HEK293 (cell line): ENCODE measurements around the gene SETD9.

Source experiments
- CTCF ChIA-PET: fragments of 350-600 bp; formaldehyde crosslinking; extraction: SDS; loops from one replicate; lab custom pipeline; 2021; ENCODE audit warnings: antibody characterized with exemption; lab: Yijun Ruan, JAX
- POLR2A ChIA-PET: fragments of 300-600 bp; formaldehyde crosslinking; extraction: SDS; loops from one replicate; lab custom pipeline; 2020; ENCODE audit warnings: antibody characterized with exemption, inconsistent platforms; lab: Yijun Ruan, JAX
- H3K27ac ChIP-seq: fragments of 200-500 bp; sonication (Bioruptor generic); 2 replicates; pipeline ENCODE4 v1.5.1; 2014; ENCODE audit warnings: low read depth, low read length, control low read depth, inconsistent platforms; ENCODE audit errors: extremely low read depth
- H3K36me3 ChIP-seq, 2 experiments: fragments of 200-500 bp in 1 of 2; sonication (Bioruptor generic) in 1 of 2; 1 replicate in 1 of 2; 2 replicates in 1 of 2; pipeline ENCODE4 v1.5.1; 2014 to 2017; ENCODE audit warnings: inconsistent platforms in 2 of 2, low read length in 2 of 2; ENCODE audit not compliant: control insufficient read depth in 2 of 2, insufficient read depth in 1 of 2
- H3K4me1 ChIP-seq: fragments of 200-500 bp; sonication (Bioruptor generic); 2 replicates; pipeline ENCODE4 v1.5.1; 2014; ENCODE audit warnings: mild to moderate bottlenecking, low read length, inconsistent platforms; ENCODE audit not compliant: control insufficient read depth, insufficient read depth
- H3K4me3 ChIP-seq: 2 replicates; pipeline ENCODE4 v1.5.1; 2011; ENCODE audit warnings: low read depth, mild to moderate bottlenecking, control low read depth, low read length, moderate library complexity
- H3K9me3 ChIP-seq: fragments of 200-500 bp; sonication (Bioruptor generic); 2 replicates; pipeline ENCODE4 v1.5.1; 2014; ENCODE audit warnings: low read depth, low read length, inconsistent platforms; ENCODE audit not compliant: control insufficient read depth, insufficient read depth
- KLF7 ChIP-seq: fragments of 450-650 bp; formaldehyde crosslinking; IDR thresholded peaks from 2 replicates; pipeline ENCODE4 v1.5.1; 2016; ENCODE audit warnings: missing biosample characterization, missing genetic modification characterization, borderline replicate concordance
- ZBTB1 ChIP-seq: fragments of 450-650 bp; formaldehyde crosslinking; IDR thresholded peaks from 2 replicates; pipeline ENCODE4 v1.5.1; 2016; ENCODE audit warnings: missing biosample characterization, missing genetic modification characterization
- ZBTB21 ChIP-seq: fragments of 450-650 bp; formaldehyde crosslinking; IDR thresholded peaks from 2 replicates; pipeline ENCODE4 v1.5.1; 2017; ENCODE audit warnings: missing biosample characterization, missing genetic modification characterization
- ZBTB48 ChIP-seq: fragments of 450-650 bp; formaldehyde crosslinking; IDR thresholded peaks from 2 replicates; pipeline ENCODE4 v1.5.1; 2016; ENCODE audit warnings: missing biosample characterization, missing genetic modification characterization
- ZNF174 ChIP-seq: fragments of 450-650 bp; formaldehyde crosslinking; IDR thresholded peaks from 2 replicates; pipeline ENCODE4 v1.5.0; 2017; ENCODE audit warnings: missing biosample characterization, mild to moderate bottlenecking, missing genetic modification characterization
- ZNF292 ChIP-seq: fragments of 450-650 bp; formaldehyde crosslinking; IDR thresholded peaks from 2 replicates; pipeline ENCODE4 v1.5.1; 2016; ENCODE audit warnings: low read depth, missing biosample characterization, missing genetic modification characterization, borderline replicate concordance
- ZNF341 ChIP-seq: fragments of 450-650 bp; formaldehyde crosslinking; IDR thresholded peaks from 2 replicates; pipeline ENCODE4; 2016; ENCODE audit warnings: low read depth, missing biosample characterization, missing genetic modification characterization
- ZNF48 ChIP-seq: fragments of 450-650 bp; formaldehyde crosslinking; IDR thresholded peaks from 2 replicates; pipeline ENCODE4 v1.5.1; 2016; ENCODE audit warnings: missing biosample characterization, missing genetic modification characterization
- ZNF514 ChIP-seq: fragments of 450-650 bp; formaldehyde crosslinking; IDR thresholded peaks from 2 replicates; pipeline ENCODE4 v1.5.1; 2016; ENCODE audit warnings: missing biosample characterization, missing genetic modification characterization
- ZNF544 ChIP-seq: fragments of 450-650 bp; formaldehyde crosslinking; IDR thresholded peaks from 2 replicates; pipeline ENCODE4 v1.5.0; 2017; ENCODE audit warnings: missing biosample characterization, missing genetic modification characterization
- ZNF548 ChIP-seq: fragments of 450-650 bp; formaldehyde crosslinking; IDR thresholded peaks from 2 replicates; pipeline ENCODE4 v1.5.1; 2016; ENCODE audit warnings: missing biosample characterization, missing genetic modification characterization
- ZNF555 ChIP-seq: fragments of 450-650 bp; formaldehyde crosslinking; conservative IDR thresholded peaks from 2 replicates; pipeline ENCODE4 v1.5.1; 2017; ENCODE audit warnings: missing biosample characterization, mild to moderate bottlenecking, missing genetic modification characterization, inconsistent platforms
- ZNF596 ChIP-seq: fragments of 450-650 bp; IDR thresholded peaks from 2 replicates; pipeline ENCODE4 v1.5.0; 2018; ENCODE audit warnings: missing biosample characterization, mild to moderate bottlenecking, missing genetic modification characterization, moderate library complexity
- ZNF610 ChIP-seq: fragments of 450-650 bp; formaldehyde crosslinking; IDR thresholded peaks from 2 replicates; pipeline ENCODE4 v1.5.1; 2016; ENCODE audit warnings: missing biosample characterization, missing genetic modification characterization, borderline replicate concordance
- ZNF626 ChIP-seq: fragments of 450-650 bp; sonication (Bioruptor Pico); formaldehyde crosslinking; IDR thresholded peaks from 2 replicates; pipeline ENCODE4 v1.5.1; 2018; ENCODE audit warnings: missing biosample characterization, missing genetic modification characterization, inconsistent platforms
- ZNF76 ChIP-seq: fragments of 450-650 bp; formaldehyde crosslinking; IDR thresholded peaks from 2 replicates; pipeline ENCODE4; 2016; ENCODE audit warnings: low read depth, missing biosample characterization, missing genetic modification characterization, borderline replicate concordance
- ZSCAN16 ChIP-seq: fragments of 450-650 bp; formaldehyde crosslinking; IDR thresholded peaks from 2 replicates; pipeline ENCODE4 v1.5.1; 2016; ENCODE audit warnings: missing biosample characterization, missing genetic modification characterization
- TF ChIP-seq, protein P1 (sequence below): fragments of 450-650 bp; formaldehyde crosslinking; IDR thresholded peaks from 2 replicates; pipeline ENCODE4 v1.5.1; 2016; ENCODE audit warnings: missing biosample characterization, missing genetic modification characterization
- TF ChIP-seq, protein P2 (sequence below): fragments of 450-650 bp; formaldehyde crosslinking; optimal IDR thresholded peaks from 2 replicates; pipeline ENCODE3; 2016; ENCODE audit warnings: missing biosample characterization, mild to moderate bottlenecking, missing genetic modification characterization
- TF ChIP-seq, protein P3 (sequence below): fragments of 450-650 bp; formaldehyde crosslinking; IDR thresholded peaks from 2 replicates; pipeline ENCODE4 v1.5.1; 2016; ENCODE audit warnings: missing biosample characterization, missing genetic modification characterization
- TF ChIP-seq, protein P4 (sequence below): fragments of 450-650 bp; formaldehyde crosslinking; IDR thresholded peaks from 2 replicates; pipeline ENCODE4 v1.5.0; 2017; ENCODE audit warnings: missing biosample characterization, missing genetic modification characterization, borderline replicate concordance

Gene SETD9

DNA sequence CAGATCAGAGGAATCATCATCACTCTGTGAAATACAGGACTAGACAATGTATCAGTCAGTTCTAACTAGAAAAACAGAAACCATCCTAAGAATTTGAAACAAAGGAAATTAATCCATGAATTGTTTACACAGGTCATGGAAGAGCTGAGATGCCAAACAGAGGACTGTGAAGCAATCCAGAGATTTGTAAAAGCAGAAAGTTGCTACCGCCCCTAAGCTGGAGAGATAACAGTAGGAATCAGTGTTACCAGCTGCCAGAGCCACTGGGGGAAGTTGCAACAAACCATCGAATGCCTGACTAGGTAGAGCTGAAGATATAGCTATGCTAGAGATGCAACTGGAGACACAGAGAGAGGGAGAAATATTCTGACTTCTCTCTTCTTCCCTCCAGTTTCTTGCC, 52.9 kb downstream of the SETD9 start:
- CTCF ChIA-PET, result interaction anchor here (0.6 kb wide), 1 partner anchor 45 kb away, joined by 4 read pairs; no protein-coding TSS in a partner anchor
- TF ChIP-seq ZNF610 (tag by site-specific recombination) (no peak), ZNF48 (no peak), ZNF548 (tag by site-specific recombination) (no peak), ZBTB48 (no peak), ZNF596 (no peak), ZNF174 (tag by site-specific recombination) (no peak), ZNF341 (tag by site-specific recombination) (no peak), ZSCAN16 (tag by site-specific recombination) (no peak), ZNF555 (tag by site-specific recombination) (no peak), ZNF292 (tag by site-specific recombination) (no peak), ZNF76 (tag by site-specific recombination) (no peak)
- TF ChIP-seq, protein P1, sequence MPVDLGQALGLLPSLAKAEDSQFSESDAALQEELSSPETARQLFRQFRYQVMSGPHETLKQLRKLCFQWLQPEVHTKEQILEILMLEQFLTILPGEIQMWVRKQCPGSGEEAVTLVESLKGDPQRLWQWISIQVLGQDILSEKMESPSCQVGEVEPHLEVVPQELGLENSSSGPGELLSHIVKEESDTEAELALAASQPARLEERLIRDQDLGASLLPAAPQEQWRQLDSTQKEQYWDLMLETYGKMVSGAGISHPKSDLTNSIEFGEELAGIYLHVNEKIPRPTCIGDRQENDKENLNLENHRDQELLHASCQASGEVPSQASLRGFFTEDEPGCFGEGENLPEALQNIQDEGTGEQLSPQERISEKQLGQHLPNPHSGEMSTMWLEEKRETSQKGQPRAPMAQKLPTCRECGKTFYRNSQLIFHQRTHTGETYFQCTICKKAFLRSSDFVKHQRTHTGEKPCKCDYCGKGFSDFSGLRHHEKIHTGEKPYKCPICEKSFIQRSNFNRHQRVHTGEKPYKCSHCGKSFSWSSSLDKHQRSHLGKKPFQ (tag by site-specific recombination), result no peak
- no peak overlapping the region for H3K4me3 ChIP-seq
- no peaks in the 10 kb centered on the region for H3K36me3 ChIP-seq
- no peaks in the 10 kb centered on the region for H3K4me1 ChIP-seq
- H3K27ac ChIP-seq, result no peak overlapping the region
- no peaks in the 10 kb centered on the region for H3K9me3 ChIP-seq
- POLR2A ChIA-PET, result no interaction called here

DNA sequence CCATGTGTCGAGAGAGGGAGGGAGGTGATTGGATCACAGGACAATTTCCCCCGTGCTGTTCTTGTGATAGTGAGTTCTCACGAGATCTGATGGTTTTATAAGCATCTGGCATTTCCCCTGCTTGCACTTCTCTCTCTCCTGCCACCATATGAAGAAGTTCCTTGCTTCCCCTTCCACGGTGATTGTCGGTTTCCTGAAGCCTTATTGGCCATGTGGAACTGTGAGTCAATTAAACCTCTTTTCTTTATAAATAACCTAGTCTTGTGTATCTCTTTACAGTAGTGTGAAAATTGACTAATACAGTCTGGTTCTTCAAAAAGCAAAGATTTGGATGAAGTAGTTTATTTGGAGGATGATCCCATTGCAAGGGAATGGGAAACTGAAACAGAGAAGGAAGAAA, 53.9 kb downstream of the SETD9 start:
- H3K4me1 ChIP-seq, result no peaks in the 10 kb centered on the region
- no peak overlapping the region for H3K4me3 ChIP-seq
- ChIA-PET CTCF (no interaction called here), POLR2A (interaction anchor here (1.5 kb wide), 1 partner anchor 13 kb away, joined by 5 read pairs; no protein-coding TSS in a partner anchor)
- no peaks in the 10 kb centered on the region for H3K36me3 ChIP-seq
- no peak overlapping the region for H3K27ac ChIP-seq
- TF ChIP-seq ZNF544, result no peak
- TF ChIP-seq, protein P2, sequence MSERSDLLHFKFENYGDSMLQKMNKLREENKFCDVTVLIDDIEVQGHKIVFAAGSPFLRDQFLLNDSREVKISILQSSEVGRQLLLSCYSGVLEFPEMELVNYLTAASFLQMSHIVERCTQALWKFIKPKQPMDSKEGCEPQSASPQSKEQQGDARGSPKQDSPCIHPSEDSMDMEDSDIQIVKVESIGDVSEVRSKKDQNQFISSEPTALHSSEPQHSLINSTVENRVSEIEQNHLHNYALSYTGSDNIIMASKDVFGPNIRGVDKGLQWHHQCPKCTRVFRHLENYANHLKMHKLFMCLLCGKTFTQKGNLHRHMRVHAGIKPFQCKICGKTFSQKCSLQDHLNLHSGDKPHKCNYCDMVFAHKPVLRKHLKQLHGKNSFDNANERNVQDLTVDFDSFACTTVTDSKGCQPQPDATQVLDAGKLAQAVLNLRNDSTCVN (tag by site-specific recombination), result no peak
- no peak for TF ChIP-seq ZBTB21
- TF ChIP-seq, protein P3, sequence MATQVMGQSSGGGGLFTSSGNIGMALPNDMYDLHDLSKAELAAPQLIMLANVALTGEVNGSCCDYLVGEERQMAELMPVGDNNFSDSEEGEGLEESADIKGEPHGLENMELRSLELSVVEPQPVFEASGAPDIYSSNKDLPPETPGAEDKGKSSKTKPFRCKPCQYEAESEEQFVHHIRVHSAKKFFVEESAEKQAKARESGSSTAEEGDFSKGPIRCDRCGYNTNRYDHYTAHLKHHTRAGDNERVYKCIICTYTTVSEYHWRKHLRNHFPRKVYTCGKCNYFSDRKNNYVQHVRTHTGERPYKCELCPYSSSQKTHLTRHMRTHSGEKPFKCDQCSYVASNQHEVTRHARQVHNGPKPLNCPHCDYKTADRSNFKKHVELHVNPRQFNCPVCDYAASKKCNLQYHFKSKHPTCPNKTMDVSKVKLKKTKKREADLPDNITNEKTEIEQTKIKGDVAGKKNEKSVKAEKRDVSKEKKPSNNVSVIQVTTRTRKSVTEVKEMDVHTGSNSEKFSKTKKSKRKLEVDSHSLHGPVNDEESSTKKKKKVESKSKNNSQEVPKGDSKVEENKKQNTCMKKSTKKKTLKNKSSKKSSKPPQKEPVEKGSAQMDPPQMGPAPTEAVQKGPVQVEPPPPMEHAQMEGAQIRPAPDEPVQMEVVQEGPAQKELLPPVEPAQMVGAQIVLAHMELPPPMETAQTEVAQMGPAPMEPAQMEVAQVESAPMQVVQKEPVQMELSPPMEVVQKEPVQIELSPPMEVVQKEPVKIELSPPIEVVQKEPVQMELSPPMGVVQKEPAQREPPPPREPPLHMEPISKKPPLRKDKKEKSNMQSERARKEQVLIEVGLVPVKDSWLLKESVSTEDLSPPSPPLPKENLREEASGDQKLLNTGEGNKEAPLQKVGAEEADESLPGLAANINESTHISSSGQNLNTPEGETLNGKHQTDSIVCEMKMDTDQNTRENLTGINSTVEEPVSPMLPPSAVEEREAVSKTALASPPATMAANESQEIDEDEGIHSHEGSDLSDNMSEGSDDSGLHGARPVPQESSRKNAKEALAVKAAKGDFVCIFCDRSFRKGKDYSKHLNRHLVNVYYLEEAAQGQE (tag by site-specific recombination), result no peak
- no peak for TF ChIP-seq ZNF626
- no peak for TF ChIP-seq ZNF514 (tag by site-specific recombination)
- TF ChIP-seq ZBTB1 (tag by site-specific recombination), result no peak
- no peak for TF ChIP-seq KLF7
- TF ChIP-seq, protein P4, sequence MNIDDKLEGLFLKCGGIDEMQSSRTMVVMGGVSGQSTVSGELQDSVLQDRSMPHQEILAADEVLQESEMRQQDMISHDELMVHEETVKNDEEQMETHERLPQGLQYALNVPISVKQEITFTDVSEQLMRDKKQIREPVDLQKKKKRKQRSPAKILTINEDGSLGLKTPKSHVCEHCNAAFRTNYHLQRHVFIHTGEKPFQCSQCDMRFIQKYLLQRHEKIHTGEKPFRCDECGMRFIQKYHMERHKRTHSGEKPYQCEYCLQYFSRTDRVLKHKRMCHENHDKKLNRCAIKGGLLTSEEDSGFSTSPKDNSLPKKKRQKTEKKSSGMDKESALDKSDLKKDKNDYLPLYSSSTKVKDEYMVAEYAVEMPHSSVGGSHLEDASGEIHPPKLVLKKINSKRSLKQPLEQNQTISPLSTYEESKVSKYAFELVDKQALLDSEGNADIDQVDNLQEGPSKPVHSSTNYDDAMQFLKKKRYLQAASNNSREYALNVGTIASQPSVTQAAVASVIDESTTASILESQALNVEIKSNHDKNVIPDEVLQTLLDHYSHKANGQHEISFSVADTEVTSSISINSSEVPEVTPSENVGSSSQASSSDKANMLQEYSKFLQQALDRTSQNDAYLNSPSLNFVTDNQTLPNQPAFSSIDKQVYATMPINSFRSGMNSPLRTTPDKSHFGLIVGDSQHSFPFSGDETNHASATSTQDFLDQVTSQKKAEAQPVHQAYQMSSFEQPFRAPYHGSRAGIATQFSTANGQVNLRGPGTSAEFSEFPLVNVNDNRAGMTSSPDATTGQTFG, result no peak
- H3K9me3 ChIP-seq, result no peaks in the 10 kb centered on the region
